B cell (primary cell): ENCODE results near the gene PLCB1.

Experiments used
- CTCF ChIP-seq: fragments of 200-600 bp; IDR thresholded peaks from one replicate; pipeline ENCODE4 v1.8.0; 2022; ENCODE audit warnings: antibody characterized with exemption, mild to moderate bottlenecking
- EZH2 ChIP-seq: IDR thresholded peaks from 2 replicates; pipeline ENCODE4 v1.6.1; 2012; ENCODE audit warnings: borderline replicate concordance, low read depth, mild to moderate bottlenecking, moderate library complexity, low read length; ENCODE audit not compliant: insufficient read depth, poor library complexity, severe bottlenecking

- no peak for TF ChIP-seq CTCF
- TF ChIP-seq EZH2: no peak
Observed at GRCh38 chr20:8909596-8909995, 777.5 kb downstream of the PLCB1 start.
